ENCODE data around the gene ANTXR1.

ANTXR1 gene

GRCh38 chr2:69213201-69213600 lies 200.2 kb downstream of the ANTXR1 start:
- Histone ChIP-seq H3K9me3 (ENCODE audit: control insufficient read depth, low read length) (no peaks in the 10 kb centered on the region), H2AK5ac (ENCODE audit: low read length, severe bottlenecking) (no peak overlapping the region), H3K27me3 (ENCODE audit: control insufficient read depth in 1 of 2, insufficient read depth in 1 of 2, low read length in 2 of 2) (no peaks in the 10 kb centered on the region), H2BK15ac (ENCODE audit: low read depth, poor library complexity, severe bottlenecking) (no peak overlapping the region), H3K14ac (ENCODE audit: low read length in 2 of 2) (no peak overlapping the region), H3K9ac (ENCODE audit: low read length) (no peak overlapping the region), H3K36me3 (ENCODE audit: control insufficient read depth in 1 of 2, insufficient read depth in 2 of 2, low read depth in 1 of 2, low read length in 2 of 2) (peaks cover 0 to 14% of the 10 kb centered on the region in 2 experiments), H2AFZ (ENCODE audit: low read depth, low read length) (no peak overlapping the region), H2BK12ac (ENCODE audit: low read length in 2 of 2) (peak overlapping the region; percentile 46 to 70), H2BK120ac (ENCODE audit: low read depth, low read length) (no peak overlapping the region), H3K4me1 (ENCODE audit: control insufficient read depth, insufficient read depth, low read depth, low read length) (peaks cover 8% of the 10 kb centered on the region), H4K8ac (ENCODE audit: low read length) (no peak overlapping the region), H3K79me1 (replicated peaks; ENCODE audit: low read length, poor library complexity, severe bottlenecking) (peaks cover 1% of the 10 kb centered on the region), H3K23ac (ENCODE audit: low read length in 2 of 2) (no peak overlapping the region), H4K91ac (ENCODE audit: low read length) (no peak overlapping the region), H2BK5ac (ENCODE audit: low read depth, low read length, poor library complexity, severe bottlenecking) (no peak overlapping the region), H3K4me3 (ENCODE audit: insufficient read depth in 1 of 2, low read depth in 1 of 2, low read length in 2 of 2) (no peak overlapping the region), H3K4me2 (ENCODE audit: low read length, poor library complexity, severe bottlenecking) (no peak overlapping the region), H3K4ac (ENCODE audit: low read depth in 1 of 2, low read length in 2 of 2) (peak overlapping the region in 1 of 2 experiments; percentile 96), H3K18ac (ENCODE audit: low read depth in 1 of 2, low read length in 2 of 2) (peak overlapping the region; percentile 37 to 96), H3K27ac (ENCODE audit: low read length, poor library complexity, severe bottlenecking) (no peak overlapping the region)
- no peak for DNase-seq
- 80% methylated on average over 4 of the region's 4 CpGs for WGBS

GRCh38 chr2:69213782-69214181 lies 200.8 kb downstream of the ANTXR1 start:
- peak overlapping the region; percentile 89 for H4K8ac ChIP-seq (ENCODE audit: low read length)
- no peak overlapping the region for H3K4me3 ChIP-seq (ENCODE audit: insufficient read depth in 1 of 2, low read depth in 1 of 2, low read length in 2 of 2)

GRCh38 chr2:69214898-69215297 lies 201.9 kb downstream of the ANTXR1 start:
- peak overlapping the region in 1 of 2 experiments; percentile 66 for H3K14ac ChIP-seq (ENCODE audit: low read length in 2 of 2)
- peak overlapping the region; percentile 15 to 96 for H2BK12ac ChIP-seq (ENCODE audit: low read length in 2 of 2)
- peak overlapping the region; percentile 91 for H2BK120ac ChIP-seq (ENCODE audit: low read depth, low read length)

More at GRCh38 chr2:69213782-69214181, 200.8 kb downstream of the ANTXR1 start:
- WGBS = 99% methylated on average over 4 of the region's 4 CpGs
- H2BK15ac ChIP-seq (ENCODE audit: low read depth, poor library complexity, severe bottlenecking) = no peak overlapping the region
- peak overlapping the region in 1 of 2 experiments; percentile 97 for H3K14ac ChIP-seq (ENCODE audit: low read length in 2 of 2)
- peak overlapping the region in 1 of 2 experiments; percentile 35 for H3K23ac ChIP-seq (ENCODE audit: low read length in 2 of 2)
- no peak for DNase-seq
- H3K18ac ChIP-seq (ENCODE audit: low read depth in 1 of 2, low read length in 2 of 2) = peak overlapping the region; percentile 85 to 96
- no peaks in the 10 kb centered on the region for H3K27me3 ChIP-seq (ENCODE audit: control insufficient read depth in 1 of 2, insufficient read depth in 1 of 2, low read length in 2 of 2)
- H3K27ac ChIP-seq (ENCODE audit: low read length, poor library complexity, severe bottlenecking) = no peak overlapping the region
- H2BK5ac ChIP-seq (ENCODE audit: low read depth, low read length, poor library complexity, severe bottlenecking) = no peak overlapping the region
- no peak overlapping the region for H3K4me2 ChIP-seq (ENCODE audit: low read length, poor library complexity, severe bottlenecking)
- peak overlapping the region; percentile 74 for H2BK120ac ChIP-seq (ENCODE audit: low read depth, low read length)
- no peaks in the 10 kb centered on the region for H3K9me3 ChIP-seq (ENCODE audit: control insufficient read depth, low read length)
- peak overlapping the region; percentile 77 to 96 for H3K4ac ChIP-seq (ENCODE audit: low read depth in 1 of 2, low read length in 2 of 2)
- H3K79me1 ChIP-seq (replicated peaks; ENCODE audit: low read length, poor library complexity, severe bottlenecking) = peaks cover 1% of the 10 kb centered on the region
- peaks cover 8% of the 10 kb centered on the region for H3K4me1 ChIP-seq (ENCODE audit: control insufficient read depth, insufficient read depth, low read depth, low read length)
- H4K91ac ChIP-seq (ENCODE audit: low read length) = peak overlapping the region; percentile 96
- no peak overlapping the region for H3K9ac ChIP-seq (ENCODE audit: low read length)
- no peak overlapping the region for H2AK5ac ChIP-seq (ENCODE audit: low read length, severe bottlenecking)
- H2AFZ ChIP-seq (ENCODE audit: low read depth, low read length) = no peak overlapping the region
- H2BK12ac ChIP-seq (ENCODE audit: low read length in 2 of 2) = peak overlapping the region; percentile 65 to 93
- peaks cover 4 to 14% of the 10 kb centered on the region in 2 experiments for H3K36me3 ChIP-seq (ENCODE audit: control insufficient read depth in 1 of 2, insufficient read depth in 2 of 2, low read depth in 1 of 2, low read length in 2 of 2)

GRCh38 chr2:69216535-69217332 lies 203.8 kb downstream of the ANTXR1 start:
- no peak overlapping the region for H3K9ac ChIP-seq (ENCODE audit: low read length)
- no peak overlapping the region for H2BK5ac ChIP-seq (ENCODE audit: low read depth, low read length, poor library complexity, severe bottlenecking)
- no peak overlapping the region for H3K23ac ChIP-seq (ENCODE audit: low read length in 2 of 2)
- H2AFZ ChIP-seq (ENCODE audit: low read depth, low read length) = no peak overlapping the region
- peak overlapping the region; percentile 64 for H4K8ac ChIP-seq (ENCODE audit: low read length)
- H3K79me1 ChIP-seq (replicated peaks; ENCODE audit: low read length, poor library complexity, severe bottlenecking) = peaks cover 3% of the 10 kb centered on the region
- peak overlapping the region; percentile 90 for H2BK120ac ChIP-seq (ENCODE audit: low read depth, low read length)
- no peak overlapping the region for H3K27ac ChIP-seq (ENCODE audit: low read length, poor library complexity, severe bottlenecking)
- peak overlapping the region; percentile 71 for H4K91ac ChIP-seq (ENCODE audit: low read length)
- H3K4me1 ChIP-seq (ENCODE audit: control insufficient read depth, insufficient read depth, low read depth, low read length) = peaks cover 8% of the 10 kb centered on the region
- peak overlapping the region; percentile 54 to 95 for H3K18ac ChIP-seq (ENCODE audit: low read depth in 1 of 2, low read length in 2 of 2)
- no peak overlapping the region for H3K4me3 ChIP-seq (ENCODE audit: insufficient read depth in 1 of 2, low read depth in 1 of 2, low read length in 2 of 2)
- DNase-seq = peak; percentile 93
- no peak overlapping the region for H3K4me2 ChIP-seq (ENCODE audit: low read length, poor library complexity, severe bottlenecking)
- H3K4ac ChIP-seq (ENCODE audit: low read depth in 1 of 2, low read length in 2 of 2) = peak overlapping the region; percentile 35 to 88
- H3K14ac ChIP-seq (ENCODE audit: low read length in 2 of 2) = no peak overlapping the region
- H3K9me3 ChIP-seq (ENCODE audit: control insufficient read depth, low read length) = no peaks in the 10 kb centered on the region
- no peaks in the 10 kb centered on the region for H3K27me3 ChIP-seq (ENCODE audit: control insufficient read depth in 1 of 2, insufficient read depth in 1 of 2, low read length in 2 of 2)
- peaks cover 4 to 9% of the 10 kb centered on the region in 2 experiments for H3K36me3 ChIP-seq (ENCODE audit: control insufficient read depth in 1 of 2, insufficient read depth in 2 of 2, low read depth in 1 of 2, low read length in 2 of 2)
- no peak overlapping the region for H2AK5ac ChIP-seq (ENCODE audit: low read length, severe bottlenecking)
- no peak overlapping the region for H2BK15ac ChIP-seq (ENCODE audit: low read depth, poor library complexity, severe bottlenecking)
- WGBS = 25% methylated on average over 4 of the region's 4 CpGs
- H2BK12ac ChIP-seq (ENCODE audit: low read length in 2 of 2) = peak overlapping the region; percentile 51 to 90

More at GRCh38 chr2:69214898-69215297, 201.9 kb downstream of the ANTXR1 start:
- Histone ChIP-seq H3K27ac (ENCODE audit: low read length, poor library complexity, severe bottlenecking) (no peak overlapping the region), H2AFZ (ENCODE audit: low read depth, low read length) (no peak overlapping the region), H2AK5ac (ENCODE audit: low read length, severe bottlenecking) (no peak overlapping the region), H3K23ac (ENCODE audit: low read length in 2 of 2) (no peak overlapping the region), H3K4me1 (ENCODE audit: control insufficient read depth, insufficient read depth, low read depth, low read length) (peaks cover 8% of the 10 kb centered on the region), H3K79me1 (replicated peaks; ENCODE audit: low read length, poor library complexity, severe bottlenecking) (peaks cover 3% of the 10 kb centered on the region), H2BK5ac (ENCODE audit: low read depth, low read length, poor library complexity, severe bottlenecking) (no peak overlapping the region), H4K8ac (ENCODE audit: low read length) (peak overlapping the region; percentile 63), H3K9ac (ENCODE audit: low read length) (no peak overlapping the region), H3K18ac (ENCODE audit: low read depth in 1 of 2, low read length in 2 of 2) (peak overlapping the region; percentile 23 to 81), H2BK15ac (ENCODE audit: low read depth, poor library complexity, severe bottlenecking) (peak overlapping the region; percentile 26), H3K4me2 (ENCODE audit: low read length, poor library complexity, severe bottlenecking) (no peak overlapping the region), H3K4ac (ENCODE audit: low read depth in 1 of 2, low read length in 2 of 2) (peak overlapping the region; percentile 18 to 95), H4K91ac (ENCODE audit: low read length) (peak overlapping the region; percentile 89), H3K27me3 (ENCODE audit: control insufficient read depth in 1 of 2, insufficient read depth in 1 of 2, low read length in 2 of 2) (no peaks in the 10 kb centered on the region), H3K36me3 (ENCODE audit: control insufficient read depth in 1 of 2, insufficient read depth in 2 of 2, low read depth in 1 of 2, low read length in 2 of 2) (peaks cover 4 to 9% of the 10 kb centered on the region in 2 experiments), H3K4me3 (ENCODE audit: insufficient read depth in 1 of 2, low read depth in 1 of 2, low read length in 2 of 2) (no peak overlapping the region), H3K9me3 (ENCODE audit: control insufficient read depth, low read length) (no peaks in the 10 kb centered on the region)
- 57% methylated on average over 5 of the region's 5 CpGs for WGBS
- peak; percentile 72 for DNase-seq
